SK-N-SH (cell line): ENCODE data around the gene MMD2. TPM values are rescaled to one million over a fixed set of nuclear protein-coding genes. Genes with fewer than 3 reads are reported as not detected.

Experiments used
- CTCF ChIA-PET: fragments of 300-600, 350-600 bp; formaldehyde crosslinking; extraction: SDS; loops from one replicate; lab custom pipeline; 2021; lab: Yijun Ruan, JAX
- POLR2A ChIA-PET: fragments of 350-600 bp; sonication (Branson Sonifier 250); formaldehyde crosslinking; extraction: SDS; loops from one replicate; lab custom pipeline; 2020; ENCODE audit warnings: antibody characterized with exemption, inconsistent platforms; lab: Yijun Ruan, JAX
- DNase-seq: peaks from one replicate; pipeline ENCODE4 v3.0.0; 2012
- H2AFZ ChIP-seq: fragments of 200-600 bp; sonication (generic); 2 replicates; pipeline ENCODE4 v1.8.1; 2016; ENCODE audit warnings: antibody characterized with exemption, mild to moderate bottlenecking, low read depth
- H3F3A ChIP-seq: fragments of 200-600 bp; sonication (generic); replicated peaks from 2 replicates; pipeline ENCODE3; 2016; ENCODE audit warnings: antibody characterized with exemption, mild to moderate bottlenecking; ENCODE audit not compliant: insufficient read depth
- H3K27ac ChIP-seq, 2 experiments: fragments of 200-500 bp in 1 of 2; fragments of 200-600 bp in 1 of 2; sonication (Bioruptor generic) in 1 of 2; sonication (generic), shearing (Covaris generic) in 1 of 2; 2 replicates each; pipeline versions ENCODE4 v1.5.1 to v1.6.1; 2014 to 2016; ENCODE audit warnings: low read depth in 2 of 2, inconsistent platforms in 1 of 2, low read length in 1 of 2, mild to moderate bottlenecking in 1 of 2, mixed read lengths in 1 of 2
- H3K27me3 ChIP-seq: fragments of 200-600 bp; sonication (generic), shearing (Covaris generic); 2 replicates; pipeline ENCODE4 v1.6.1; 2016; ENCODE audit warnings: mixed run types; ENCODE audit not compliant: insufficient read depth
- H3K36me3 ChIP-seq, 2 experiments: fragments of 200-500 bp in 1 of 2; fragments of 200-600 bp in 1 of 2; sonication (Bioruptor generic) in 1 of 2; sonication (generic) in 1 of 2; replicated peaks in 1 of 2; 2 replicates each; pipeline versions ENCODE3 to v1.5.1; 2014 to 2016; ENCODE audit warnings: low read length in 1 of 2, mild to moderate bottlenecking in 1 of 2; ENCODE audit not compliant: insufficient read depth in 2 of 2, control insufficient read depth in 1 of 2
- H3K4me1 ChIP-seq, 2 experiments: fragments of 200-500 bp in 1 of 2; fragments of 200-600 bp in 1 of 2; sonication (Bioruptor generic) in 1 of 2; sonication (generic), shearing (Covaris generic) in 1 of 2; 2 replicates each; pipeline versions ENCODE4 v1.5.1 to v1.6.1; 2014 to 2016; ENCODE audit warnings: low read depth in 1 of 2, low read length in 1 of 2, mixed run types in 1 of 2; ENCODE audit not compliant: insufficient read depth in 2 of 2, control insufficient read depth in 1 of 2
- H3K4me2 ChIP-seq: fragments of 200-600 bp; sonication (generic), shearing (Covaris generic); 2 replicates; pipeline ENCODE4 v1.6.1; 2017; ENCODE audit warnings: mixed run types
- H3K4me3 ChIP-seq, 2 experiments: fragments of 200-500 bp in 1 of 2; fragments of 200-600 bp in 1 of 2; sonication (Bioruptor generic) in 1 of 2; sonication (generic), shearing (Covaris generic) in 1 of 2; 2 replicates each; pipeline versions ENCODE4 v1.5.1 to v1.8.1; 2014 to 2016; ENCODE audit warnings: low read depth in 2 of 2, inconsistent platforms in 1 of 2, low read length in 1 of 2, mild to moderate bottlenecking in 1 of 2, mixed read lengths in 1 of 2, moderate library complexity in 1 of 2
- H3K79me2 ChIP-seq: fragments of 200-600 bp; sonication (generic); 2 replicates; pipeline ENCODE4 v1.8.1; 2017; ENCODE audit warnings: mild to moderate bottlenecking; ENCODE audit not compliant: insufficient read depth
- H3K9ac ChIP-seq: fragments of 200-600 bp; sonication (generic); 2 replicates; pipeline ENCODE4 v1.6.1; 2017; ENCODE audit warnings: mixed run types
- H3K9me2 ChIP-seq: fragments of 200-600 bp; sonication (generic); 2 replicates; pipeline ENCODE4 v1.6.1; 2017; ENCODE audit warnings: mixed run types
- H3K9me3 ChIP-seq: fragments of 200-600 bp; sonication (generic); 2 replicates; pipeline ENCODE4 v1.6.1; 2017; ENCODE audit warnings: mixed run types, mild to moderate bottlenecking, moderate library complexity
- H4K20me1 ChIP-seq: fragments of 200-600 bp; sonication (generic); 2 replicates; pipeline ENCODE4 v1.6.1; 2017; ENCODE audit warnings: mild to moderate bottlenecking, mixed run types; ENCODE audit not compliant: insufficient read depth
- GATA2 ChIP-seq: sonication (generic); formaldehyde crosslinking; IDR thresholded peaks from 2 replicates; pipeline ENCODE4 v1.5.0; 2020; ENCODE audit warnings: mild to moderate bottlenecking, missing genetic modification reagents
- JUND ChIP-seq: IDR thresholded peaks from 2 replicates; pipeline ENCODE4 v1.4.0; 2012
- MEF2A ChIP-seq: IDR thresholded peaks from 2 replicates; pipeline ENCODE4 v1.4.0; 2012; ENCODE audit warnings: low read depth, borderline replicate concordance
- NRF1 ChIP-seq: IDR thresholded peaks from 2 replicates; pipeline ENCODE4 v1.6.1; 2012; ENCODE audit warnings: low read depth, mild to moderate bottlenecking, low read length
- POLR2AphosphoS5 ChIP-seq: IDR thresholded peaks from 2 replicates; pipeline ENCODE4 v1.6.1; 2012; ENCODE audit warnings: low read depth, low read length
- RAD21 ChIP-seq: IDR thresholded peaks from 2 replicates; pipeline ENCODE4 v1.6.1; 2012; ENCODE audit warnings: mild to moderate bottlenecking, low read length
- RCOR1 ChIP-seq: fragments of 150-350 bp; IDR thresholded peaks from 2 replicates; pipeline ENCODE4 v1.6.1; 2017; ENCODE audit warnings: antibody characterized with exemption, low read length
- REST ChIP-seq: IDR thresholded peaks from 2 replicates; pipeline ENCODE4 v1.6.1; 2012; ENCODE audit warnings: mild to moderate bottlenecking, low read depth, low read length, moderate library complexity
- RFX5 ChIP-seq: IDR thresholded peaks from 2 replicates; pipeline ENCODE4 v1.6.1; 2012; ENCODE audit warnings: mild to moderate bottlenecking, improper control_type of control experiment, low read length
- RXRA ChIP-seq: IDR thresholded peaks from 2 replicates; pipeline ENCODE4 v1.4.0; 2012; ENCODE audit warnings: low read depth, mild to moderate bottlenecking, borderline replicate concordance
- SMC3 ChIP-seq: IDR thresholded peaks from 2 replicates; pipeline ENCODE4 v1.6.1; 2012; ENCODE audit warnings: low read depth, low read length, improper control_type of control experiment
- USF1 ChIP-seq: IDR thresholded peaks from 2 replicates; pipeline ENCODE4 v1.4.0; 2012; ENCODE audit warnings: low read depth, borderline replicate concordance
- YY1 ChIP-seq: IDR thresholded peaks from 2 replicates; pipeline ENCODE4 v1.4.0; 2012; ENCODE audit warnings: low read depth, mild to moderate bottlenecking
- ZBTB33 ChIP-seq: IDR thresholded peaks from 2 replicates; pipeline ENCODE4 v1.4.0; 2012; ENCODE audit warnings: low read depth, borderline replicate concordance
- WGBS: methylation state at CpG from one replicate; pipeline ENCODE4 v1.1.6; 2017; ENCODE audit warnings: low lambda C conversion rate; 5-methylcytosine and 5-hydroxymethylcytosine counted together
- polyA plus RNA-seq, 3 experiments: library from polyadenylated mRNA; depleted of rRNA; stranded (reverse); fragments of >200 nt; gene quantifications; 2 replicates each; pipeline ENCODE4 v1.2.3, GENCODE V29; 2012

Gene MMD2
- polyA plus RNA-seq, 1 of the 3 experiments (the other 2 are of a cell fraction), result not detected

- Histone ChIP-seq H3K4me1 (no peaks in the 10 kb centered on the region), H3F3A (no peaks in the 10 kb centered on the region), H3K79me2 (no peaks in the 10 kb centered on the region), H4K20me1 (no peaks in the 10 kb centered on the region), H3K4me2 (no peak overlapping the region), H3K27me3 (peaks cover 7% of the 10 kb centered on the region; the same call in 1 of the 2 replicates), H3K9ac (no peak overlapping the region), H2AFZ (no peak overlapping the region), H3K4me3 (no peak overlapping the region), H3K27ac (no peak overlapping the region), H3K9me2 (no peaks in the 10 kb centered on the region), H3K36me3 (no peaks in the 10 kb centered on the region), H3K9me3 (0 out of 2 replicates have a peak, but pooled peaks cover 3% of the 10 kb centered on the region)
- ChIA-PET POLR2A (no interaction called here), CTCF (interaction anchor here (1.1 to 1.2 kb wide), 2 partner anchors 18 to 139 kb away, joined by 3 read pairs; no protein-coding TSS in a partner anchor)
- DNase-seq, result no peak
- TF ChIP-seq USF1 (no peak), RXRA (no peak), RFX5 (no peak), MEF2A (no peak), POLR2AphosphoS5 (no peak), GATA2 (CRISPR knock-in tag) (no peak), SMC3 (no peak), YY1 (no peak), RAD21 (no peak), ZBTB33 (no peak), JUND (no peak), NRF1 (no peak), RCOR1 (no peak), REST (no peak)
- WGBS, result 85% methylated on average over 26 of the region's 26 CpGs
Measured at GRCh38 chr7:4945949-4946348, 13.0 kb downstream of the MMD2 start.
